Stomach (tissue), 4 donors: ENCODE data around the gene XRCC1.

ENCODE experiments used
- EP300 ChIP-seq: sonication (generic); formaldehyde crosslinking; IDR thresholded peaks from one replicate; pipeline ENCODE4 v1.6.1; 2017; ENCODE audit warnings: antibody characterized with exemption
- POLR2A ChIP-seq, 4 donors: fragments of 450-650 bp; IDR thresholded peaks; one replicate each; pipeline ENCODE4 v1.6.1; 2016; ENCODE audit warnings: antibody characterized with exemption in 4 of 4, control low read depth in 2 of 4, mild to moderate bottlenecking in 1 of 4, moderate library complexity in 1 of 4
- TF ChIP-seq, protein P1 (sequence below), 7 experiments: fragments of 450-650 bp in 4 of 7; fragments of 200-600 bp in 3 of 7; sonication (generic) in 3 of 7; IDR thresholded peaks; one replicate each; pipeline ENCODE4 v1.5.1; 2016 to 2019; ENCODE audit warnings: antibody characterized with exemption in 7 of 7, control low read depth in 2 of 7, mild to moderate bottlenecking in 1 of 7

DNA sequence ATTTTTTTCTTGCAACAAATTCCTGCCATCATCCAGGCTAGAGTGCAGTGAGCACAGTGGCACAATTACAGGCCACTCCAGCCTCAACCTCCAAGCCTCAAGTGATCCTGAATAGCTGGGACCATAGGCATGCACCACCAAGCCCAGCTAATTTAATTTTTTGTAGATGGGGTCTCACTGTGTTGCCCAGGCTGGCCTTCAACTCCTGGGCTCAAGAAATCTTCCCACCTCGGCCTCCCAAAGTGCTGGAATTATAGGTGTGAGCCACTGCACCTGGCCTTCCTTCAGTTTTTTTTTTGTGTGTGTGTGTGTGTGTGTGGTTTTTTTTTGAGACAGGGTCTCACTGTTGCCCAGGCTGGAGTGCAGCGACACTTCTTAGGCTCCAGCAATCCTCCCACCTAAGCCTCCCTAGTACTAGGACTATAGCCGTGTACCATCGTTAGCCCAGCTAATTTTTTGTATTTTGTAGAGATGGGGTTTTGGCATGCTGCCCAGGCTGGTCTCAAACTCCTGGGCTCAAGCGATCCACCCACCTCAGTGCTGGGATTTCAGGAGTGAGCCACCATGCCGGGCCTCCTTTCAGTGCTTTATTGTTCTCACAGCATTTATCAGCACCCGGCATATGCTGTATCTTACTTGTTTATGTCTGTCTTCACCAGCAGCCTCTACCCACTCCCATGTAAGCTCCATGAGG lies 30.7 kb upstream of the XRCC1 start:
- TF ChIP-seq, protein P1, sequence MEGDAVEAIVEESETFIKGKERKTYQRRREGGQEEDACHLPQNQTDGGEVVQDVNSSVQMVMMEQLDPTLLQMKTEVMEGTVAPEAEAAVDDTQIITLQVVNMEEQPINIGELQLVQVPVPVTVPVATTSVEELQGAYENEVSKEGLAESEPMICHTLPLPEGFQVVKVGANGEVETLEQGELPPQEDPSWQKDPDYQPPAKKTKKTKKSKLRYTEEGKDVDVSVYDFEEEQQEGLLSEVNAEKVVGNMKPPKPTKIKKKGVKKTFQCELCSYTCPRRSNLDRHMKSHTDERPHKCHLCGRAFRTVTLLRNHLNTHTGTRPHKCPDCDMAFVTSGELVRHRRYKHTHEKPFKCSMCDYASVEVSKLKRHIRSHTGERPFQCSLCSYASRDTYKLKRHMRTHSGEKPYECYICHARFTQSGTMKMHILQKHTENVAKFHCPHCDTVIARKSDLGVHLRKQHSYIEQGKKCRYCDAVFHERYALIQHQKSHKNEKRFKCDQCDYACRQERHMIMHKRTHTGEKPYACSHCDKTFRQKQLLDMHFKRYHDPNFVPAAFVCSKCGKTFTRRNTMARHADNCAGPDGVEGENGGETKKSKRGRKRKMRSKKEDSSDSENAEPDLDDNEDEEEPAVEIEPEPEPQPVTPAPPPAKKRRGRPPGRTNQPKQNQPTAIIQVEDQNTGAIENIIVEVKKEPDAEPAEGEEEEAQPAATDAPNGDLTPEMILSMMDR (IDR thresholded peaks at IDR 0.05), result no peak
- TF ChIP-seq POLR2A (IDR thresholded peaks at IDR 0.05), result no peak
- TF ChIP-seq EP300, result no peak
